Left lobe of liver (tissue), 2 donors: Measurements from ENCODE around the gene MRS2. TPM values are rescaled to one million over a fixed set of nuclear protein-coding genes. Genes with fewer than 3 reads are reported as not detected.
"Not testable (repeated sequence)": the region's sequence is repeated elsewhere in the genome, so short reads cannot be mapped to it uniquely, and the experiment has no call there.

Experiments
- ATAC-seq: fragments of 200-7000 bp; cut with Tn5 transposase; one replicate; pipeline ENCODE4 v1.9.1; 2020; ENCODE audit warnings: mild to moderate bottlenecking, moderate library complexity
- DNase-seq: peaks from one replicate; pipeline ENCODE4 v3.0.0-alpha.2; 2020; ENCODE audit warnings: low spot score
- total RNA-seq: library from RNA; stranded (reverse); gene quantifications from one replicate; pipeline ENCODE4 v1.2.1, GENCODE V29; 2021
- donor health status: DM: no; HTN: no; CAD: no; lungs with moderate emphysema.
- donor health status: DM: no; HTN: yes; CAD: no.

Gene MRS2, protein sequence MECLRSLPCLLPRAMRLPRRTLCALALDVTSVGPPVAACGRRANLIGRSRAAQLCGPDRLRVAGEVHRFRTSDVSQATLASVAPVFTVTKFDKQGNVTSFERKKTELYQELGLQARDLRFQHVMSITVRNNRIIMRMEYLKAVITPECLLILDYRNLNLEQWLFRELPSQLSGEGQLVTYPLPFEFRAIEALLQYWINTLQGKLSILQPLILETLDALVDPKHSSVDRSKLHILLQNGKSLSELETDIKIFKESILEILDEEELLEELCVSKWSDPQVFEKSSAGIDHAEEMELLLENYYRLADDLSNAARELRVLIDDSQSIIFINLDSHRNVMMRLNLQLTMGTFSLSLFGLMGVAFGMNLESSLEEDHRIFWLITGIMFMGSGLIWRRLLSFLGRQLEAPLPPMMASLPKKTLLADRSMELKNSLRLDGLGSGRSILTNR
- total RNA-seq: 12.7 TPM

DNA sequence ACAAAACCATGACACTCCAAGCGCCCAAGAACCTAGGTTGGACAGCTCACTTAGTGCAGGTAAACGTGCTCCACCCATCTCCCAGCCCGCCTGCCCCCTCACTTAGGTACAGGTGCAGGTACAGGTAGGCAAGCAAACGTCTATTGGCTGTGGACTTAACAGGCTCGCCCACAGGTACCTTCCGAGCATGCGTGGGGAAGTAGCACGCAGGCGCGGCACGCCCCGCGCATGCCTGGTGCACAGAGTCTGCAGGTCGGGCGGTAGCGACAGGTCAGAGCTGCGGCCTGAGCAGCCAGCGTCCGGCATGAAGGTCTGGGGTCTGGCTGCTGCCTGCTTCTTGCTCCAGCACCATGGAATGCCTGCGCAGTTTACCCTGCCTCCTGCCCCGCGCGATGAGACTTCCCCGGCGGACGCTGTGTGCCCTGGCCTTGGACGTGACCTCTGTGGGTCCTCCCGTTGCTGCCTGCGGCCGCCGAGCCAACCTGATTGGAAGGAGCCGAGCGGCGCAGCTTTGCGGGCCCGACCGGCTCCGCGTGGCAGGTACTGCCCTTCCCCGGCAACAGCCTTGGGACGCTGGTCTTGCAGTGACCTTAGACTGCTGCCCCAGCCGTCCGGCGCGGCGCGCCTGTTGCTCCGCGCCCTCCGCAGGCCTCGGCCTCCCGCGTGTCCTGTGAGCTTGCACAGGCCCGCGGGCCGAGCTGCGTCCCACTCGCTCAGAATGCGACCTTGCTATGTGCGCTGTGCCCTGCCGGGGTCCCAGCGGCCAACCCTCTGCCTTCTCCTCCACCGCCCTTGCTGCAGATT is at the start of gene MRS2:
Gene MRS2 (plus strand): TSS at position 240 of the 804 bp plus-strand sequence. CDS start 111 bp downstream, at position 351.
- ATAC-seq: peak; percentile 97
- peak; percentile 94 for DNase-seq

DNA sequence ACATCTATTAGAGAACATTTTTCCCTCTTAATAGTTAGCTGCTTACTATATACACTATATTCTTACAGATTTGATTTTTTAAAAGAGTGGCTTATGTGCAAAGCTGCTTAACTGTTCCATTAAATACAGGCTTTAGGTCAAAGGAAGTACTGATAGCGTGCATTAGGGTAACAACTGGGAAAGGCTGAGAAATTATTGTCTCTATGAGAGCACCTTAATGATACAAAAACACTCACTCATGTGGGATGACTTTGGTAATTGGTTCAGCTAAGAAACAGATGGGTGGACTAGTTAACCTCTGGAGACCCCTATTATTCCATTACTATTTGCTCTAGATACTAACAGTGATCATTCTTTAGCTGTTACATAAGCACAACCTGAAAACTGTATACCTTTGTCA is 48.9 kb upstream of the MRS2 start:
- ATAC-seq (no peak), DNase-seq (no peak)

DNA sequence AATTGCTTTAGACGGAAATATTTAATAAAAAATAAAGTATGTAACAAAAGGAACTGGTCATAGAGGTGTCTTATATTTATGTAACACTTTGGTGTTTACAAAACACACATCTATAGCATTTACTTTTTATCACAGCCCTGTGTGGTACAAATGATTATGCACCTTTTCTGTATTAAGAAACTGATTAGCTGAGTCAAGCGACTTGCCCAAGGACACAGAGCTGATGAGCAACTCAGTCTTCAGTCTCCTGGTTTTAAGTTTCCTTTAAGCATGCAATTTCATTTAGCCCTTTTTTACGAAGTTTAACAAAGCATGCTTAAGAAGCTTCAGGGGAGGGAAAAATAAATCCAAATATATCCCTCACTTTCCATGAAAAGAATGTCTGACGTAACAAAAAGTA is 47.3 kb upstream of the MRS2 start:
- DNase-seq (no peak), ATAC-seq (no peak)

DNA sequence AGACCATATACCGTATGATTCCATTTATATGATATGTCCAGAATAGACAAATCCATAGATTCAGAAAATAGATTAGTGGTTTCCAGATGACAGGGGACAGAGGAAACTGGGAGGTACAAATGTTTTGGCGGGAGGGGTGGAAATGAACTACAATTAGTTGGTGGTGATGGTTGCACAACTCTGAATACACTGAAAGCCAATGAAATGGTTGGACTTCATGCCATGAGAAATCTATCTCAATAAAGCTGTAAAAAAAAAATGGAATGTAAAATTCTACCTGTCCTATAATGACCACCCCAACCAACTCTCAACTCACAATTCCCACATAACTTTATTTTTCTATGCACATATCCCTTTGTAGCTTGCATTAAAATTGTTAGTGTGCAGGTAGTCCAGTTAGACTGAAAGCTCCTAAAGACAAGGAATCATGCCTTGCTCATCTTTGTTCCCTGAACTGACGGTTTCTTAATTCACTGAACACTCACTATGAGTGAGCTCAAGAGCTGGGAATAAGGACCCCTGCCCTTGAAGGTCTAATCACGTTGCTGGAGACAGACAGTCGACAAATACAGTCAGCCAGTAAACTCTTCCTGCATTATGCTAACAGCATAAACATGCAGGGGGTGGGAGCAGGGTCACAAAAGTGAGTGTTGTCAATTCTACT is 46.3 kb upstream of the MRS2 start:
- no peak for ATAC-seq
- no peak for DNase-seq

DNA sequence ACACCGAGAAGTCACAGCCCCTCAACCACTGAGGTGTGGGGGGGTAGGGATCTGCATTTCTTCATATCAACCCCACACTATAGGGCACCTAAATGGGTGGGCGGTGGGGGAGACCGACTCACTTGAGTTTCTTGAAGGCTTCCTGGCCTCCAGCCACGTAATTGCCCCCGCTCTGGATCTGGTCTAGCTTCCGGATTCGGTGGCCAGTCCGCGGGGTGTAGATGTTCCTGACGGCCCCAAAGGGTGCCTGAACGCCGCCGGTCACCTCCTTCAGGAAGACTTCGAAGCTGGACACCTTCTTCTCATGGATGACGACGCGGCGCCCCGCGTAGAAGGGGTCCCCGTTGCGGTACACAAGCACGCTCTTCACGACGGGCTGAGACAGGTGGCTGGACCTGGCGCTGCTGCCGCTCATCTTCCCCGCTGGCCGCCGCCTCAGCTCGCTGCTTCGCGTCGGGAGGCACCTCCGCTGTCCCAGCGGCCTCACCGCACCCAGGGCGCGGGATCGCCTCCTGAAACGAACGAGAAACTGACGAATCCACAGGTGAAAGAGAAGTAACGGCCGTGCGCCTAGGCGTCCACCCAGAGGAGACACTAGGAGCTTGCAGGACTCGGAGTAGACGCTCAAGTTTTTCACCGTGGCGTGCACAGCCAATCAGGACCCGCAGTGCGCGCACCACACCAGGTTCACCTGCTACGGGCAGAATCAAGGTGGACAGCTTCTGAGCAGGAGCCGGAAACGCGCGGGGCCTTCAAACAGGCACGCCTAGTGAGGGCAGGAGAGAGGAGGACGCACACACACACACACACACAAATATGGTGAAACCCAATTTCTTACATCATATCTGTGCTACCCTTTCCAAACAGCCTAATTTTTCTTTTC is 45.2 kb upstream of the MRS2 start, which contains the start of gene DCDC2:
Gene DCDC2 (minus strand): TSS at position 724 of the 883 bp plus-strand sequence. CDS start 309 bp downstream, at position 415.
- ATAC-seq (peak; percentile 78), DNase-seq (peak; percentile 53)

DNA sequence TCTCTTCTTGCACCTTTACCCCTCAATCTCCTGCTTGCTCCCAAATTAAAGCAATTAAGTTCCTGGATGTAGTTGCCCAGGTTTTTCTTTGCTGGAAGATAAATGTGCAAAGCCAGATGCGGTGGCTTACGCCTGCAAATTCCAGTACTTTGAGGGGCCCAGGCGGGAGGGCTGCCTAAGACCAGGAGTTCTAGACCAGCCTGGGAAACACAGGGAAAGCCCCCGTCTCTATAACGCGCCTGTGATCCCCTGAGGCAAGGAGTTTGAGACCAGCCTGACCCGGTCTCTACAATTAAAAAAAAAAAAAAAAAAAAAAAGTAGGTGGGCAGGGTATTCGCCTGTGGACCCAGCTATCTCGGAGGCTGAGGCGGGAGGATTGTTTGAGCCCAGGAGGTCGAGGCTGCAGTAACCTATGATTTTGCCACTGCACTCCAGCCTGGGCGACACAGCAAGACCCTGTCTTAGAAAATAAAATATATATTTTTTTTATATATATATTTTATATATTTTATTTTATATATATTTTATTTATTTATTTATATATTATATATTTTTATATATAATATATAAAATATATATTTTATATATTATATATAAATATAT is 44.4 kb upstream of the MRS2 start:
- no peak for DNase-seq
- ATAC-seq: no peak

DNA sequence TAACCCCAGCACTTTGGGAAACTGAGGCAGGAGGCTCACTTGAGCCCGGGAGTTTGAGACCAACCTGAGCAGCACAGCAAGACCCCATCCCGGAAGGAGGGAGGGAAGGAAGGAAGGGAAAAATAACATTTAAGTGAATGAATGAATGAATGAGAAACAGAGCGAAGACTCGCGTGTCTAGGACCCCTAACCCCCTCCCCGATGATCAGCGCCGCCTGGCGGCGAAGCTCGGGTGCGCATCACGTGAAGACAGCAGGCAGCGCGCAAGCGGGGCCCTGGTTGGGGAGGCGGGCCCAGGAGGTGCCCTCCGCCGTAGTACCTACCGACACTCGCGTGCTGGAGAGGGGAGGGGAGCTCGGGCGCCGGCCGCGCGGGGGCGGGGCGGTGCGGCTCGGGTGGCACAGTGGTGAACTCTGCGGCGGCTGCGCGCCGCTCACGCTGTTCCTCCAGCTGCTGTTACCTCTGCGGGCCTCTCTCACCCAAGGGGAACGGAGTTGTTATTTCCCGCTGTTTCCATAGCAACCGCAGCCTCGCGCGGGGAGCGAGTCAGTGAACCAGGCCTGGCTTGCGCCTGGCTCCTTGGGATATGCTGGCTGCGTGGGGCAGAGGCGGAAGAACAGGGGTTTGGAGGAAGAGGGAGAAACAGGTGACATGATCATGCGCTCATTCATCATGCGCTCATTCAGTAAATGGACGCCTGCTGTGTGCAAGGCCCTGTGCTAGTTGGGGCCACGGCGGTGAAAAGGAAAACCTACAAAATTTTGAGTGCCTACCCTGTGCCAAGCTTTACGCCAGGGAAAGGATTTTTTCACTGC is 42.9 kb upstream of the MRS2 start:
- DNase-seq (peak; percentile 48), ATAC-seq (peak; percentile 65)

DNA sequence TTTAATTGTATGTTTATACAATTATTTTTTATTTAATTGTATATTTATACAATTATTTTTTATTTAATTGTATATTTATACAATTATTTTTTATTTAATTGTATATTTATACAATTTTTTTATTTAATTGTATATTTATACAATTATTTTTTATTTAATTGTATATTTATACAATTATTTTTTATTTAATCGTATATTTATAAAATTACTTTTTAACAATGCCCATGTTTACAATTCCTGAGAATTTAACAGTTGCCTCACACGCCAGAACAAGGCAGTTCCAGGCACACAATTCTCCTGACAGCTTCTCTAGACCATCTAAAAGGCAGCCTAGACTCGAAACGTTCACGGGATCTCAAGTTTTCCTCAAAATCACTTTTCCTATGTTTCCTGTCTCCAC is 40.4 kb upstream of the MRS2 start:
- ATAC-seq, DNase-seq: not testable (repeated sequence)

DNA sequence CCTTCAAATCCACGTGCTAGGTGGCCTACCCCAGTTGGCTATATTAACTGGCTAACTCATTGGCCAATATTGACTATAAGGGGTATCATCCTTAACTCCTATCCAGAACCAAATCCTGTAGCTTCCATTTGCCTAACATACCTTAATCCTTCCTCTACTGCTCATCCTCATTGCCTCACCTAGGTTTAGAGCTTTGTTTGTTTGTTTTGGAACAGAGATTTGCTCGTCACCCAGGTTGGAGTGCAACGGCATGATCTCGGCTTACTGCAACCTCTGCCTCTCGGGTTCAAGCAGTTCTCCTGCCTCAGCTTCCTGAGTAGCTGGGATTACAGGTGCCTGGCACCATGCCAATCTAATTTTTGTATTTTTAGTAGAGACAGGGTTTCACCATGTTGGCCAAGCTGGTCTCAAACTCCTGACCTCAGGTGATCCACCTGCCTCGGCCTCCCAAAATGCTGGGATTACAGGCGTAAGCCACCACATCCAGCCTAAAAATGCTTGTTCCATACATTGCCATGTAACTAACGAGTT is 37.6 kb upstream of the MRS2 start:
- ATAC-seq: peak; percentile 49
- not testable (repeated sequence) for DNase-seq

DNA sequence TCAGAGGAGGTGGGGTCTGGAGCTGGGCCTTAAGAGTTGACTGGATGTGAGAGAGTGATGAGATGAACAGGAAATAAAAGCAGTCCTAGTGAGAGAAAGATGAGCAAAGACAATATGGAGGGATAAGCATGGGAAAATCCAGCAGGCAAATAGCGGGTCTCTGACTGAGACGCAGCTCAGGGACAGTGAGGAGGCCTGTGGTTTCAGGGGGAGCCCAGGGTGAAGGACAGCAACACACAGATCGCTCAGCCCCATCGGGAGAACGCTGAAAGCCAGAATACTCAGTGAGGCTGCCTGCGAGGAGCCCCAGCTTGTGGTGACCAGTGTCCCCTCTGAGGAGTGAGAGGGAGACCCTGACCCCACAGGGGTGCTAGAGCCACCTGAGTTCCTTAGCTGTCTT is 28.1 kb upstream of the MRS2 start:
- no peak for ATAC-seq
- DNase-seq: no peak

DNA sequence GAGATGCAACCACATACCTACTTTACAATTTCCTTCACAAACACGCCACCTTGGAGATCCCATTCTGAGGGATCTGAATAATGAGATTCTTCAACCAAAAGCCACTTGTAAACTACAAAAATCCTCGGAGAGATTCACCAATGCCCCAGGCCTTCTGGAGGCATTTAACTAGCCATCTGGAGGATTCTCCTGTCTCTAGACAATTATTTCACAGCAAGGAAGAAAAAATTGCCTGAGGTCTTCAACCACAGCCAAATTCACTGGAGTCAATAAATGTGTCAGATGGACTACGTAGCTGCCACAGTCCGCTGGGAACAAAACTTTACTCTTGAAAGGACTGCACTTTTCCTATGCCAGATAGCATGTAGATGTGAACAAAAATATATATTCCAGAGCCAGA is 25.9 kb upstream of the MRS2 start:
- DNase-seq: no peak
- no peak for ATAC-seq

DNA sequence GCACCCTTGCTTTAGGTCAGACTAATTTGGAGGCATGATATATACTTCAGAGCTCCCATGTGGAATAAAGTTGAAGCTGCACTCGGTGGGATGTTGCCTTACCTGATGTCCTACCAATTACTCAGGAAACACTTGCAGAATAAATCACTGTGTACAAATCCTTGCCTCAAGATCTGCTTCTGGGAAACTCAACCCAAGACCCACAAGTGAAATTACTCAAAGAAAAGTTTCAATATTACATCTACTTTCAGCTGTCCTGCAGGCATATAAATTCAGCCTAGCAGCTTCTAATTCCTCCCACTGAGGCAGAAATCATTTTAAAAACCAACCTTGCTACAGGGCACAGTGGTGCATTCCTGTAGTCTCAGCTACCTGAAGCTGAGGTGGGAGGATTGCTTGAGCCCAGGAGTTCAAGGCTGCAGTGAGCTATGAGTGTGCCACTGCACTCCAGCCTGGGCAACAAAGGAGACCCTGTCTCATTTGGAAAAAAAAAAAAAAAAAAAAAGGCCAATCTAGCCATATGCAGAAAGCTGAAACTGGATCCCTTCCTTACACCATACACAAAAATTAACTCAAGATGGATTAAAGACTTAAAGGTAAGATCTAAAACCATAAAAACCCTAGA is 24.2 kb upstream of the MRS2 start:
- no peak for ATAC-seq

DNA sequence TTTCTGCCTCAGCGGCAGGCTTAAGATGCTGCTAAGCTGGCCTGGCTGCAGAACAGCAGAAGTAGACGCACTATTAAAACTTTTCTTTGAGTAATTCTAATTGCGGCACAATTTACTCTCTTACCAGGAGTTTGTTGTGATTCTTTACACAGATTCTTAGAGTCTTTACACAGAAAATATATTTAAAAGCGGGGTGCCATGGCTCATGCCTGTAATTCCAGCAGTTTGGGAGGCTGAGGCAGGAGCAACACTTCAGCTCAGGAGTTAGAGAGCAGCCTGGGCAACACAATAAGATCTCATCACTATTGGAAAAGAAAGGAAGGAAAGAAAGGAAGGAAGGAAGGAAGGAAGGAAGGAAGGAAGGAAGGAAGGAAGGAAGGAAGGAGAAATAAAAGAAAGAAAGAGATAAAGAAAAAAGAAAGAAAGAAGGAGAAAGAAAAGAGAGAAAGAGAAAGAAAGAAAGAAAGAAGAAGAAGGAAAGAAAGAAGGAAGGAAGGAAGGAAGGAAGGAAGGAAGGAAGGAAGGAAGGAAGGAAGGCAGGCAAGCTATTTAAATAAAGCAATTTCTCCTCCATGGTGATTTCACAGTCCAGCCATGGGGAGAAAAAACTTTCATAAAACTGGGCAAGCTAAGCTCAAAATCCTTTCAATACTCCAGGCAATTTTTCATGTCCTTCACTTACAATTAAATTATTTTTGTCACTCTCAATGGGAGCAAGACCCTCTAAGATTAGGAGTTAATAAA is 21.1 kb upstream of the MRS2 start:
- ATAC-seq (no peak), DNase-seq (no peak)

More for the DNA sequence above, 24.2 kb upstream of the MRS2 start:
- no peak for DNase-seq

DNA sequence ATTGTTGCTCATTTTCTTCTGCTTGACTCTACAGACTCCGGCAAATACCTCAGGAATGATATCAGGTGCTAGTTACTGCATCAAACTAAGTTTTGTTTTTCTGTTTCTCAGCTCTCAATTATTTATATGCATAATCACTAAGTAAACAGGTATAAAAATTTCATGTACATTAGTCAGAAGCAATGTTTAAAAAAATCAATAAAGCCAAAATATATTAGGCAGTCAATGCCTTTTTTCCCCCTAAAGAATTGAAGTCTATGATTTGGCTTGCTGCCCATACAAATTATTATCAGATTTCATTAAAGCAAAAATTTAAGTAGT is 20.6 kb upstream of the MRS2 start:
- no peak for DNase-seq
- ATAC-seq: no peak

DNA sequence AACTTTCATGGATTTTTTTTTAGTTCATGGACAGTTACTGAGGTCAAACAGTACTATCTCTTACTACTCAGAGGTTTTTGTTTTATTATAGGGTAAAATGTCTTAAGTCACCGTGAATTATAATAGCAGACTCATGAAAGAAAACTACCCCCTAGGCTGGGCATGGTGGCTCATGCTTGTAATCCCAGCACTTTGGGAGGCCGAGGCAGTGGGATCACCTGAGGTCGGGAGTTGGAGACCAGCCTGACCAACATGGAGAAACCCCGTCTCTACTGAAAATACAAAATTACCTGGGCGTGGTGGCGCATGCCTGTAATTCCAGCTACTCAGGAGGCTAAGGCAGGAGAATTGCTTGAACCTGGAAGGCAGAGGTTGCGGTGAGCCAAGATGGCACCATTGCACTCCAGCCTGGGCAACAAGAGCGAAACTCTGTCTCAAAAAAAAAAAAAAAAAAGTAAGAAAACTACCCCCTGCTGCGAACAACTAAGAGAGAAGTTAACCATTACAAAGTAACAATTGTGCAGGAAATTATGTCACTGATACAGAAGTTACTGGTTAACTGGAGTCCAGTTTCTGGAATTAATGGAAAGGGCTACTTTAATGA is 19.7 kb upstream of the MRS2 start:
- DNase-seq, ATAC-seq: not testable (repeated sequence)

DNA sequence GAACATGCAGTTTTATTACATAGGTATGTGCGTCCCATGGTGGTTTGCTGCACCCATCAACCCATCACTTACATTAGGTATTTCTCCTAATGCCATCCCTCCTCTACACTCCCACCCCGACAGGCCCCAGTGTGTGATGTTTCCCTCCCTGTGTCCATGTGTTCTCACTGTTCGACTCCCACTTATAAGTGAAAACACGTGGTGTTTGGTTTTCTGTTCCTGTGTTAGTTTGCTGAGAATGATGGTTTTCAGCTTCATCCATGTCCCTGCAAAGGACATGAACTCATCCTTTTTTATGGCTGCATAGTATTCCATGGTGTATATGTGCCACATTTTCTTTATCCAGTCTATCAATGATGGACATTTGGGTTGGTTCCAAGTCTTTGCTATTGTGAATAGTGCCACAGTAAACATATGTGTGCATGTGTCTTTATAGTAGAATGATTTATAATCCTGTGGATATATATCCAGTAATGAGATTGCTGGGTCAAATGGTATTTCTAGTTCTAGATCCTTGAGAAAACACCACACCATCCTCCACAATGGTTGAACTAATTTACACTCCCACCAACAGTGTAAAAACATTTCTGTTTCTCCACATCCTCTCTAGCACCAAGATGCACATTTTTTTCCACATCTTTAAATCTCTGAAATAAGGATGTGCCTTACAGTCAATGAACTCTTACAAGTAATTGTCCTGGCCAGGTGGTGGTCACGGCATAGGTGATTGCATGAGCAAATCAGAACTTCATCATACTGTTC is 18.2 kb upstream of the MRS2 start:
- ATAC-seq: not testable (repeated sequence)

More for the DNA sequence above, 18.2 kb upstream of the MRS2 start:
- DNase-seq: not testable (repeated sequence)
